ENCODE data around the gene TSPAN16. TPM values are rescaled to one million over a fixed set of nuclear protein-coding genes. Genes with fewer than 3 reads are reported as not detected.
"Not testable (repeated sequence)": the region's sequence is repeated elsewhere in the genome, so short reads cannot be mapped to it uniquely, and the experiment has no call there.

The TSPAN16 gene
- total RNA-seq, 1 donor from 2014 or later: not detected

- peaks cover 2% of the 10 kb centered on the region for H3K27me3 Mint-ChIP-seq (ENCODE audit: unreplicated experiment)
Measured at GRCh38 chr19:11325544-11325943, 29.6 kb downstream of the TSPAN16 start.

GRCh38 chr19:11330127-11330526 is 34.2 kb downstream of the TSPAN16 start:
- TF ChIP-seq CTCF (IDR thresholded peaks at IDR 0.05; ENCODE audit: unreplicated experiment): no peak
- no peaks in the 10 kb centered on the region for H3K4me1 Mint-ChIP-seq (ENCODE audit: unreplicated experiment)
- H3K27me3 Mint-ChIP-seq (ENCODE audit: unreplicated experiment): no peaks in the 10 kb centered on the region
- H3K36me3 Mint-ChIP-seq (ENCODE audit: low read depth, unreplicated experiment): peaks cover 20% of the 10 kb centered on the region
- DNase-seq (ENCODE audit: low spot score): no peak
- no peaks in the 10 kb centered on the region for H3K9me3 Mint-ChIP-seq (ENCODE audit: unreplicated experiment)
- H3K4me3 Mint-ChIP-seq (ENCODE audit: unreplicated experiment): no peak overlapping the region
- no peak overlapping the region for H3K27ac Mint-ChIP-seq (ENCODE audit: unreplicated experiment)

More at GRCh38 chr19:11325544-11325943, 29.6 kb downstream of the TSPAN16 start:
- H3K9me3 Mint-ChIP-seq (ENCODE audit: unreplicated experiment): no peaks in the 10 kb centered on the region
- H3K4me1 Mint-ChIP-seq (ENCODE audit: unreplicated experiment): peaks cover 24% of the 10 kb centered on the region
- TF ChIP-seq CTCF (IDR thresholded peaks at IDR 0.05; ENCODE audit: unreplicated experiment): no peak
- H3K36me3 Mint-ChIP-seq (ENCODE audit: low read depth, unreplicated experiment): peaks cover 5% of the 10 kb centered on the region
- no peak overlapping the region for H3K4me3 Mint-ChIP-seq (ENCODE audit: unreplicated experiment)
- H3K27ac Mint-ChIP-seq (ENCODE audit: unreplicated experiment): no peak overlapping the region
- no peak for DNase-seq (ENCODE audit: low spot score)

- no peak for TF ChIP-seq CTCF (IDR thresholded peaks at IDR 0.05; ENCODE audit: unreplicated experiment)
- no peaks in the 10 kb centered on the region for H3K4me1 Mint-ChIP-seq (ENCODE audit: unreplicated experiment)
- peak overlapping the region; percentile 31 for H3K27ac Mint-ChIP-seq (ENCODE audit: unreplicated experiment)
- H3K27me3 Mint-ChIP-seq (ENCODE audit: unreplicated experiment): peaks cover 2% of the 10 kb centered on the region
- no peaks in the 10 kb centered on the region for H3K9me3 Mint-ChIP-seq (ENCODE audit: unreplicated experiment)
- peak overlapping the region; percentile 27 for H3K4me3 Mint-ChIP-seq (ENCODE audit: unreplicated experiment)
- DNase-seq (ENCODE audit: low spot score): no peak
- H3K36me3 Mint-ChIP-seq (ENCODE audit: low read depth, unreplicated experiment): peaks cover 30% of the 10 kb centered on the region
Measured at GRCh38 chr19:11331502-11331901, 35.5 kb downstream of the TSPAN16 start.

GRCh38 chr19:11332822-11333221 is 36.9 kb downstream of the TSPAN16 start:
- H3K4me3 Mint-ChIP-seq (ENCODE audit: unreplicated experiment): no peak overlapping the region
- no peak for DNase-seq (ENCODE audit: low spot score)
- no peak for TF ChIP-seq CTCF (IDR thresholded peaks at IDR 0.05; ENCODE audit: unreplicated experiment)
- H3K4me1 Mint-ChIP-seq (ENCODE audit: unreplicated experiment): no peaks in the 10 kb centered on the region
- peaks cover 30% of the 10 kb centered on the region for H3K36me3 Mint-ChIP-seq (ENCODE audit: low read depth, unreplicated experiment)
- no peaks in the 10 kb centered on the region for H3K9me3 Mint-ChIP-seq (ENCODE audit: unreplicated experiment)
- no peak overlapping the region for H3K27ac Mint-ChIP-seq (ENCODE audit: unreplicated experiment)
- H3K27me3 Mint-ChIP-seq (ENCODE audit: unreplicated experiment): peaks cover 2% of the 10 kb centered on the region

GRCh38 chr19:11333838-11334237 is 37.9 kb downstream of the TSPAN16 start:
- H3K27me3 Mint-ChIP-seq (ENCODE audit: unreplicated experiment); H3K4me3 Mint-ChIP-seq (ENCODE audit: unreplicated experiment); DNase-seq (ENCODE audit: low spot score); H3K4me1 Mint-ChIP-seq (ENCODE audit: unreplicated experiment); H3K9me3 Mint-ChIP-seq (ENCODE audit: unreplicated experiment); H3K27ac Mint-ChIP-seq (ENCODE audit: unreplicated experiment): not testable (repeated sequence)
- peaks cover 30% of the 10 kb centered on the region for H3K36me3 Mint-ChIP-seq (ENCODE audit: low read depth, unreplicated experiment)
